OCI-LY7 (cell line): ENCODE data around the gene TRPV6.

Experiments
- EZH2phosphoT487 ChIP-seq: fragments of 200-600 bp; sonication (generic); IDR thresholded peaks from 2 replicates; pipeline ENCODE4 v1.6.1; 2018; ENCODE audit warnings: low read depth, borderline replicate concordance, mild to moderate bottlenecking, mixed run types, antibody characterized with exemption, low read length, moderate library complexity, mixed read lengths
- TF ChIP-seq, protein P1 (sequence below): fragments of 200-600 bp; sonication (generic); conservative IDR thresholded peaks from 2 replicates; pipeline ENCODE4 v1.5.1; 2014; ENCODE audit warnings: mild to moderate bottlenecking, antibody characterized with exemption, low read length, moderate library complexity, mixed read lengths

DNA sequence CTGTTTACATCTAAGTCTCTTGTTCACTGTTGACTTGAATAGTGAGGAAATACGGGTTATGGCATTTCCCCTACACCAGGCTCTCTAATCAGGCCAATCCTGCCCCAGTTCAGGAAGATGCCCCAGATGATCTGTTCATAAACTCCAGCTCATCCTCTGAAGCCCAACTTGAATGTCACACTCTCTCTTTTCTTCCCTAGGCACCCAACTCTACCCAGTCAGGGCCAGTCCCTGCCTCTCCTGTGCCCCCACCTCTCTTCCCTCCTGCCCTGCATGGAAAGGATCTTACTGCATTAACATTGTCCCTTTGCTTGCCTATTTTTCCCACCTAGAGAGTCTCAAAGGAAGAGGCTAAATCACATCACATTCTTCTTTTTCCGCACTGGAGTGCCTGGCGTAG, 10.6 kb upstream of the TRPV6 start:
- TF ChIP-seq, protein P1, sequence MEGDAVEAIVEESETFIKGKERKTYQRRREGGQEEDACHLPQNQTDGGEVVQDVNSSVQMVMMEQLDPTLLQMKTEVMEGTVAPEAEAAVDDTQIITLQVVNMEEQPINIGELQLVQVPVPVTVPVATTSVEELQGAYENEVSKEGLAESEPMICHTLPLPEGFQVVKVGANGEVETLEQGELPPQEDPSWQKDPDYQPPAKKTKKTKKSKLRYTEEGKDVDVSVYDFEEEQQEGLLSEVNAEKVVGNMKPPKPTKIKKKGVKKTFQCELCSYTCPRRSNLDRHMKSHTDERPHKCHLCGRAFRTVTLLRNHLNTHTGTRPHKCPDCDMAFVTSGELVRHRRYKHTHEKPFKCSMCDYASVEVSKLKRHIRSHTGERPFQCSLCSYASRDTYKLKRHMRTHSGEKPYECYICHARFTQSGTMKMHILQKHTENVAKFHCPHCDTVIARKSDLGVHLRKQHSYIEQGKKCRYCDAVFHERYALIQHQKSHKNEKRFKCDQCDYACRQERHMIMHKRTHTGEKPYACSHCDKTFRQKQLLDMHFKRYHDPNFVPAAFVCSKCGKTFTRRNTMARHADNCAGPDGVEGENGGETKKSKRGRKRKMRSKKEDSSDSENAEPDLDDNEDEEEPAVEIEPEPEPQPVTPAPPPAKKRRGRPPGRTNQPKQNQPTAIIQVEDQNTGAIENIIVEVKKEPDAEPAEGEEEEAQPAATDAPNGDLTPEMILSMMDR = no peak
- no peak for TF ChIP-seq EZH2phosphoT487
